8988T (cell line): ENCODE measurements around the gene ATG2A.
A peak's percentile ranks its signal among the peaks of the same experiment; 100 is the strongest.

Source experiments
- DNase-seq: peaks from one replicate; pipeline ENCODE4 v3.0.0; 2011

ATG2A gene

DNA sequence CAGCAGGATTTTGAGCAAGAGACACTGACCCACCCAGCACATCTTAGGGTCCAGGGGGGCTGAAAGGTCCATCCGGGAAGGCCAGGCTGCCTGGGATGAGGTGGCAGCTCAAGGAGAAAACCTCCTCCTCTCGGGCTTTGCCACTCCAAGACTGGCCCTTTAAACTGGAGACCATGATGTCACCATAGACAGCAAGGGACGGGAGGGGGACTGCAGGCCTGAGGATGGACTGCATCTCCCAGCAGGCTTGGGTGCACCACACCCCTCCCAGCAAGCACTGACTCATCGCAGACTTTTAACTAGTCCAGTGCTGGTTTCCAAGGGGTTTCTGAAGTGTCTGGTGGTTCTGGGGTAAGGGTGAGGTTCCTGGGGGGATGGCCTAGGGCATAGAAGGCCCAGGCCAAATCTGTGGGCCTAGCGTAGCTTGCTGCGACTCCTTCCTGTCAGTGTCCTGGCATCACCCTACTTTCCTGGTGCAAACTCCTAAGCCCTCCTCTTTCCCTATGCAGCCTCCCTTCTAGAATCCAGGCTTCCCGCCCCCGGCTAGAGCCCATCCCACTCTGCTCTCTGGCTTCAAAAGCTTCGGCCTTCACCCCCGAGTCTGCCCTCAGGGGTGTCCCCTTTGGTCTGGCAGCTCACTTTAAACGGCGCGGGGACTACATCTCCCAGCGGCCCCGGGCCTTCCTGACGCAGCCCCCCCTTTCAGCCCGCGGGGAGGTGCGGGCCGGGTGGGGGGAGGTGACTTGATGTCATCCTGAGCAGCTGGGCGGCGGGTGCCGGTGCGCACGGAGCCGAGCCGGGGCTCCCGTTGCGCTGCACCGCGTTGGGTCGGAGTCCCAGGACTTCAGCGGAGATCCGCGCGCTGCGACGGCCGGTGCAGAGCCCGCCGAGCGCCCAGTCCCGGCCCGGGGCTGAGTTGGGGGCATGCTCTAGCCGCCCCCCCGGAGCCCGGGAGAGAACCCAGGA is 7.2 kb upstream of the ATG2A start, which contains the start of gene PPP2R5B:
Gene PPP2R5B (plus strand): TSS at position 746 of the 966 bp plus-strand sequence. CDS start 1,046 bp downstream, outside the sequence.
- peak; percentile 99 for DNase-seq

GRCh38 chr11:64923151-64923661 is 6.2 kb upstream of the ATG2A start:
- no peak for DNase-seq

DNA sequence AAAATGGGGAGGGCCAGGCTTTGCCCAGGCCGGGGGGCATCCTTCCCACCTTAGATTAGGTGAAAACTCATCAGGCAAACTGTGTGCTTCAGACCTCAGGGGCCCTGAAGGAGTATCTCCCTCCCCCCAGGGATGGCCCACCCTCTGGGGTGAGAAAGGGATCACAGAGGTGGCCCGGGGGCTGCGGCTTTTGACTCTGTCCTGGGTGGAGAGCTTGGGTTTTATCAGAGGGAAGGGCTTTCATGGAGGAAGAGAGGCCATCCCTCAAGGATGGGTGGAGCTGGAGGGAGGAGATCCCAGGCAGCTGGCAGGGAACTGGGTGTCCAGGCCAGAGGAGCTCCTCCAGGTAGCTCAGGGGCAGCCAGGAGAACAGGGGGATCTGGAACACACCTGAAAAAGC is 4.4 kb upstream of the ATG2A start:
- DNase-seq = no peak

GRCh38 chr11:64920124-64920523 is 3.1 kb upstream of the ATG2A start:
- DNase-seq = no peak

DNA sequence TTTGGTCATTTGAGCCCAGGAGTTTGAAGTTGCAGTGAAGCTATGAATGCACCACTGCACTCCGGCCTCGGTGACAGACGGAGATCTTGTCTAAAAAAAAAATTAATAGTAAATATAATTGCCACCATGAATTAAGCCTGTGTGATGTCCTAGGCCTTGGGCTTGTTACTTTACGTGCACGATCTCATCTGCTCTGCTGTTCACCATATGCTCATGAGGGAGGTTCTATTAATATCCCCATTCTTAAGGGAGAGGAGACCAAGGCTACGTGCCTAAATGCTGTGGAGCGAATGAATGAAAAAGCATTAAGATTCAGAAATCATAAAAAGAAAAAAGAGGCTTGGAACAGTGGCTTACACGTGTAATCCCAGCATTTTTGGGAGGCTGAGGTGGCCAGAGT is 2.6 kb upstream of the ATG2A start:
- DNase-seq = no peak

DNA sequence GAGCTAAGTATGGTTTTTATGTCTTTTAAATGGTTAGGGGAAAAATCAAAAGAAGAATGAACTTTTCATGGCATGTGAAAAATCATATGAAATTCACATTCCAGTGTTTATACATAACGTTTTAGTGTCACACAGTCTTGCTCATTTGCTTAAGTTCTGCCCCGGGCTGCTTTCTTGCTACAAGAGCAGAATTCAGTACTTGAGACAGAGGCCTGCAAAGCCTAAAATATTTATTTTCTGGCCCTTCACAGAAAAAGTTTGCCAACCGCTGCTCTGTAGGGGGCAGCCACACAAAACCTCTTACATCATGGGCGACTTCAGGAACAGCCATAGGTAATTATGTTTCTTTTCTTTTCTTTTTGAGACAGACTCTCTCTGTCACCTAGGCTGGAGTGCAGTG is 1.0 kb upstream of the ATG2A start:
- DNase-seq = no peak

GRCh38 chr11:64917663-64917995 is 620 bp upstream of the ATG2A start:
- DNase-seq = no peak

- DNase-seq = peak; percentile 75
Observed at GRCh38 chr11:64916040-64916774, 802 bp downstream of the ATG2A start.

DNA sequence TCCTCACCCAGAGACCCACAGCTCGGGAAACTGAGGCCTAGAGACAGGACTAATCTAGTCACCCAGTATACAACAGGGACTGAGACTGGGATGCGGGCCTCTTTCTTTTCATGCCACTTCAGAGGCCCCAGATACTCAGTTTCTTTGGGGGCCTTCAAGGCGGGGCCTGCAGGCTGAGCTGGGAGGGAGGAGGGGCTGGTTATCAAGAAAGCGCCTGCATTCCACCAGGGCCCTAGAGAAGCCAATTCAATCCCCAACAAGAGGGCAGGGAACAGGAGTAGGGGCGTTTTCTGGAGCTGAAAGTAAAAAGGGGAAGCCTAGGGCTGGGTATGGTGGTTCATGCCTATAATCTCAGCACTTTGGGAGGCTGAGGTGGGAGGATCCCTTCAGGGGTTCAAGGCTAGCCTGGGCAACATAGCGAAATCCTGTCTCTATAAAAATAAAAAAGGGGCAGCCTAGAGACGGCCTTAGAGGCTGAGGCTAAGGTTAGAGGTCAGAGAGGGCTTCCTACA is 1.6 kb downstream of the ATG2A start:
- peak; percentile 43 for DNase-seq

DNA sequence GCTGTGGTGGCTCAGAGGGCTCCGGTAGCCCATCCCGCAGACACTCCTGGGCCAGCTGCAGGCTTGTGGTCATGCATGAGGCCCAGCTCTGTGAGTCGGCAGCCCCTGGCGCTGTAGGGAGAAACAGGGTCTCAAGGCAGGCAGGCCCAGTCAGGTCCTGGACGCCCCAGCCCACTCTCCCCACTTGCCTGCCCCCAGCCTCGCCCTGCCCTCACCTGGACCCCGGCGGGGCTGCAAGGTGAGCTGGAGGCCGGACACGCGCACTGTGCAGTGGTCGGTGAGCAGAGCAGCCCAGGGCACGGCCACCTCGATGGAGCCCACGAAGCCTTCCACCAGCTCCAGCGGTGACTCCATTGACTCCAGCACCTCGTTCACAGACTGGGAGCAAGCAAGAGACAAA is 2.9 kb downstream of the ATG2A start:
- DNase-seq = no peak

- DNase-seq = no peak
Observed at GRCh38 chr11:64913171-64913727, 3.8 kb downstream of the ATG2A start.

- no peak for DNase-seq
Observed at GRCh38 chr11:64911689-64912088, 5.3 kb downstream of the ATG2A start.

GRCh38 chr11:64911142-64911541 is 5.9 kb downstream of the ATG2A start:
- no peak for DNase-seq

- DNase-seq = no peak
Observed at GRCh38 chr11:64910451-64911093, 6.4 kb downstream of the ATG2A start.

GRCh38 chr11:64909653-64910343 is 7.2 kb downstream of the ATG2A start:
- DNase-seq = no peak

- no peak for DNase-seq
Observed at GRCh38 chr11:64908766-64909165, 8.2 kb downstream of the ATG2A start.

GRCh38 chr11:64906314-64906635 is 10.7 kb downstream of the ATG2A start:
- DNase-seq = no peak

DNA sequence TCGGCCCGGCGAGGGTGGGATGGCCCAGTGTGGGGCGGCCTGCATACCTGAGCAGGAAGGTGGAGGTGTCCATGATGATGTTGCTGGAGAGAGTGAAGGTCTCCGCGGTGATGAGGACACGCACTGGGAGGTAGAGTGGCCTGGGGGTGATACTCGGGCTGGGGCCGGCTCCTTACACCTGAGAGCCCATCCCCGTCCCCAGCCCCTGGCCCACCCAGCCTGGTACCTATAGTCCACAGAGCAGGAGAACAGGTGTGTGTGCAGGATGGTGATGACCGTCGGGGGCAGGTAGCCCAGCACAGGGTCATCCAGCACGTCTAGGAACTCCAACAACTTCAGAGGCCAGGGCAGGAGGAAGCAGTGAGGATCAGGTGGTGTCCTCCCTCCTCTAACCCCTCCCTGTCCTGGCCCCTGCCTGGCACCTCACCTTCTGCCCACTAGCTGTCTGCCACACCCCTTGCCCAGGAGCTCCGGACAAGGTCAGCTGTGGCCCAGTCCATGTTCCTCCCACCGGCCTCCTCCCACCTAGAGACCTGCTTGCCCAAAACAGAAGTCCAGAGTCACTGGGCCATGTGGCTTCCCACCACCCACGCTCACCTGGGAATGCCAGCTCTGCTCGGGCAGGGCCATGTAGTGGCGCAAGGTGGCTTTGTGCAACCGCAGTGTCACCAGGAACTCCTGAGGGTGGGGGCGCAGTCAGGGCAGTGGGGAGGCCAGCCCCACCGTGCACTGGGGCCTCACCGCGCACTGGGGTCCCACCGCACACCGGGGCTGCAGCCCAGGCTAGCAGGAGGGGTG is 11.3 kb downstream of the ATG2A start:
- DNase-seq = no peak

GRCh38 chr11:64903291-64903833 is 13.6 kb downstream of the ATG2A start:
- no peak for DNase-seq

DNA sequence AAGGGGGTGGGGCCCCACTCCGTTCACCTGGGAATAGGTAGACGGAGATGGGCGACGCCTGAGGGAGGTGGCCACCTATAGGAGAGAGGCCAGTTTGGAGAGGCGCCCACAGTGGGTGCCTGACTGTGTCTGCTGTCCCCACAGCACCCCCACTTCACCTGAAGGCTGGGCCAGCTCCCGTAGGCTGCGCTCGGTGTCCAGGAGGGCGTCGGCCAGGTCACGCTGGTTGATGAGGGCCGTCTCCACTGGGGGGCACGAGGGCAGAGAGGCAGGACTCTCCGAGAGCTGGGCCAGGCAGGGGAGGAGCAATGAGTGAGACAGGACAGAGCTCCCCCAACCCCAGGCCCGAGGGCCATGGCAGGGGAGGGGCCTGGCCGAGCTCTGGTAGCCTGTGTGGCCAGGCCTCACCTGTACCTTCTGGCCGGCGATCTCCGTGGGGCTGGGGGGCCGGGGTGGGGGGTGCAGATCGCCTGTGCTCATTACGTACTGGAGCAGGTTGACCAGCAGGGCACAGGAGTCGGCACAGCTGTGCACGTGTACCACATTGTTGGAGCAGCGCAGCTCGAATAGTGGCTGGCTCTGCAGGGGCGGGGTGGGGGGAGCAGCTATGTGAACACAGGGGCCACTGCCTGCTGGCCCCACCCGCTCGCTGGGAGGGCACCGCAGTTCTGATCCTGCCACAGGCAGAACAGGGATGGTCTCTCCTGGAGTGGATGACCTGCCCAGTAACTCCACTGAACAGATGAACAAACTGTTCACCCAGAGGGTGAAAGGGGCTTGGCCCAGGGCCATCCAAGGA is 14.7 kb downstream of the ATG2A start:
- no peak for DNase-seq
